Adipose tissue (tissue), 3 donors: ENCODE data around the gene SNX15. TPM values are rescaled to one million over a fixed set of nuclear protein-coding genes. Genes with fewer than 3 reads are reported as not detected.

Experiments used
- polyA plus RNA-seq, 3 donors: library from polyadenylated mRNA; stranded (reverse); fragments of 200-250 nt; gene quantifications; one replicate each; pipeline ENCODE4 v1.2.3, GENCODE V29; 2013
- donor health status: healthy with polysubstance abuse.
- donor health status: Bipolar disorder and iron deficiency.
- donor health status: healthy.

The SNX15 gene
- polyA plus RNA-seq, 3 donors, result 14.3 to 27.7 (median 25.3) TPM

Other genes starting within 250 kb of the SNX15 start
- gene SF1, start 248.9 kb upstream of the SNX15 start, polyA plus RNA-seq, result 100 to 1,000 TPM in 2 of 3 donors, 10 to 100 TPM in 1; 51.6 to 156 (median 124) TPM
- 10 to 100 TPM in 2 of 3 donors, 1 to 10 TPM in 1; 6.4 to 23.2 (median 15.4) TPM for gene MAP4K2, start 224.2 kb upstream of the SNX15 start, polyA plus RNA-seq
- gene MEN1, start 216.9 kb upstream of the SNX15 start, polyA plus RNA-seq, result 10 to 100 TPM; 13.9 to 15.7 (median 14.6) TPM
- 1 to 10 TPM in 2 of 3 donors, under 1 TPM in 1; 0.90 to 9.7 (median 1.4) TPM for gene CDC42BPG, start 182.8 kb upstream of the SNX15 start, polyA plus RNA-seq
- 10 to 100 TPM; 10.3 to 68.5 (median 22.9) TPM for gene EHD1, start 148.8 kb upstream of the SNX15 start, polyA plus RNA-seq
- 10 to 100 TPM; 12.4 to 14.7 (median 14.5) TPM for gene ATG2A, start 110.2 kb upstream of the SNX15 start, polyA plus RNA-seq
- 10 to 100 TPM in 2 of 3 donors, 1 to 10 TPM in 1; 10.0 to 17.9 (median 13.0) TPM for gene PPP2R5B, start 102.8 kb upstream of the SNX15 start, polyA plus RNA-seq
- gene GPHA2, start 91.5 kb upstream of the SNX15 start, polyA plus RNA-seq, result 1 to 10 TPM in 1 of 3 donors, not detected in 2; 3.6 TPM
- gene MAJIN, start 55.3 kb upstream of the SNX15 start, polyA plus RNA-seq, result under 1 TPM in 1 of 3 donors, not detected in 2; 0.08 TPM
- gene BATF2, start 30.5 kb upstream of the SNX15 start, polyA plus RNA-seq, result 1 to 10 TPM; 1.2 to 7.4 (median 5.5) TPM
- 100 to 1,000 TPM in 2 of 3 donors, 10 to 100 TPM in 1; 57.9 to 226 (median 169) TPM for gene ARL2, start 13.3 kb upstream of the SNX15 start, polyA plus RNA-seq
- 10 to 100 TPM in 1 of 3 donors, 1 to 10 TPM in 2; 7.8 to 10.7 (median 7.9) TPM for gene SAC3D1, start 13.8 kb downstream of the SNX15 start, polyA plus RNA-seq
- 10 to 100 TPM in 2 of 3 donors, 1 to 10 TPM in 1; 3.1 to 28.8 (median 12.0) TPM for gene NAALADL1, start 31.1 kb downstream of the SNX15 start, polyA plus RNA-seq
- gene CDCA5, start 56.6 kb downstream of the SNX15 start, polyA plus RNA-seq, result 1 to 10 TPM in 1 of 3 donors, under 1 TPM in 2; 0.39 to 1.3 (median 0.52) TPM
- 10 to 100 TPM; 29.7 to 40.9 (median 35.5) TPM for gene ZFPL1, start 56.8 kb downstream of the SNX15 start, polyA plus RNA-seq
- gene VPS51, start 68.8 kb downstream of the SNX15 start, polyA plus RNA-seq, result 100 to 1,000 TPM; 109 to 192 (median 128) TPM
- 100 to 1,000 TPM in 1 of 3 donors, 10 to 100 TPM in 2; 25.3 to 151 (median 78.4) TPM for gene TM7SF2, start 84.4 kb downstream of the SNX15 start, polyA plus RNA-seq
- 10 to 100 TPM in 2 of 3 donors, 1 to 10 TPM in 1; 5.1 to 15.1 (median 12.3) TPM for gene ZNHIT2, start 90.3 kb downstream of the SNX15 start, polyA plus RNA-seq
- 1,000 to 10,000 TPM in 1 of 3 donors, 100 to 1,000 TPM in 2; 732 to 1,153 (median 967) TPM for gene FAU, start 94.7 kb downstream of the SNX15 start, polyA plus RNA-seq
- gene MRPL49, start 94.9 kb downstream of the SNX15 start, polyA plus RNA-seq, result 10 to 100 TPM; 22.3 to 32.5 (median 30.9) TPM
- 10 to 100 TPM; 17.0 to 43.7 (median 31.3) TPM for gene SYVN1, start 107.1 kb downstream of the SNX15 start, polyA plus RNA-seq
- gene SPDYC, start 142.8 kb downstream of the SNX15 start, polyA plus RNA-seq, result not detected
- 10 to 100 TPM; 54.6 to 82.1 (median 75.0) TPM for gene CAPN1, start 154.5 kb downstream of the SNX15 start, polyA plus RNA-seq
- 1 to 10 TPM; 2.3 to 5.4 (median 3.0) TPM for gene POLA2, start 234.5 kb downstream of the SNX15 start, polyA plus RNA-seq